GM18909 (cell line): ENCODE measurements around the gene UCN.

Experiments used
- ATAC-seq: cut with Tn5 transposase; IDR thresholded peaks from one replicate; pipeline ENCODE4 v1.9.1; 2021; ENCODE audit warnings: mild to moderate bottlenecking; ENCODE audit not compliant: unreplicated experiment, poor library complexity

UCN gene

GRCh38 chr2:27263287-27264252 is 44.7 kb downstream of the UCN start:
- ATAC-seq: no peak

DNA sequence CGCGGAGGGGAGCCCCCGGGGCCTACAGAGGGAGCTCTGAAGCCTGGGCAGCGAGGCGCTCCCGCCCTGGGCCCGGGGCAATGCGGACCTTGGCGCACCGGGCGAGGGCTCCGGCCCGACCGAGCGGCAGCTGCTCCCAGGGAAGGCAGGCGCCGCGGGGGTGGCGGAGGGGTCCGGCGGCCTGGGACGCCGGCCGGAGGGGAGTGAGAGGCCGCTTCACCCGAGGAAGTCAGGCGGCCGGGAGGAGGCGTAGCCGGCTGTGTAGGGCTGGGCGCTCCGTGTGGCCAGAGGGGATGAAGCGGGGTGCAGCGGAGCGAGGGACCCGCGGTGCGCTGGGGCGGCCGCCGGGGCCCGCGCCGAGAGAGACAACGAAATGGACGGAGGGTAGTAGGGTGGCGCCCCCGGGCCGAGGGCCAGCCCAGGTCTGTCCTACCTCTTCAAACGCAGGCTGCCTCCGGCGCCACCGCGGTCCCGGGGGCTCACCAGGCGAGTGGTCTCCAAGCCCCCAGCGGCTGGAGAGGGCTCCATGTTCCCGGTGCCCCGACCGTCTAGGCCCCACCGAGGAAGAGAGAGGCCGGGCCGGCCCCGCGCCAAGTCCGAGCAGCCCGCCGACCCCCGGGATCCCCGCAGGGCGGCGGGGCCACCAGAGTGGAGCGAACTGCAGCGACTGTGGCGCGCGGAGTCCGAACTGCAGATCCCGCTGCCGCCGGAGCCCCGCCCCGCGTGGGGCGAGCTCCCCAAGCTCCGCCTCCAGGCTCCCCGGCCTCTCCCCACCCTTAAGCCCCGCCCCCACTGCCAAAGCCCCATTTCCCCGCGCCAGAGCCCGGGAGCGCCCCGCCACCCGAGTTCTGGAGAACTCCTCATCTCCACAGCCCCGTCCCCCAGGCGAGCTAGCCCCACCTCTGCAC is 45.6 kb downstream of the UCN start, which contains the start of gene SLC30A3:
SLC30A3 (minus strand) TSS at position 669 of the 908 bp plus-strand sequence; CDS start at position 528, 141 bp downstream.
- ATAC-seq: no peak

DNA sequence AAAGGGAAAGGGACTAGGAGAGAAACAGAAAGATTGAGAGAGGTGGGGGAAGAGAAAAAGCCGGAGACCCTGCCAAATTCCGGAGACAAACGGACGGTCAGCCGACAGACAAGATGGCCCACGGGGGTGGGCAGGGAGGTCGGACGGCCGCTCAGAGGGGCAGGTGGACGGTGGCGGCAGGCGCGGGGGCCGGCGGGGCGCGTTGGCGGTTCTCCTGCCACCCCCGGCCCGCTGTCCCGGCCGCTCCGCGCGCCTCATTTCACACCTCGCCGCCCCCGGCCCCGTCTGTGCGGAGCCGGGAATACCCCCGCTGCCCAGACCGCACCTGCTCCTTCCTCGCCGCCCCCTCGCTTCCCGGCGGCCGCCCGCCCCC is 46.3 kb downstream of the UCN start:
- no peak for ATAC-seq

DNA sequence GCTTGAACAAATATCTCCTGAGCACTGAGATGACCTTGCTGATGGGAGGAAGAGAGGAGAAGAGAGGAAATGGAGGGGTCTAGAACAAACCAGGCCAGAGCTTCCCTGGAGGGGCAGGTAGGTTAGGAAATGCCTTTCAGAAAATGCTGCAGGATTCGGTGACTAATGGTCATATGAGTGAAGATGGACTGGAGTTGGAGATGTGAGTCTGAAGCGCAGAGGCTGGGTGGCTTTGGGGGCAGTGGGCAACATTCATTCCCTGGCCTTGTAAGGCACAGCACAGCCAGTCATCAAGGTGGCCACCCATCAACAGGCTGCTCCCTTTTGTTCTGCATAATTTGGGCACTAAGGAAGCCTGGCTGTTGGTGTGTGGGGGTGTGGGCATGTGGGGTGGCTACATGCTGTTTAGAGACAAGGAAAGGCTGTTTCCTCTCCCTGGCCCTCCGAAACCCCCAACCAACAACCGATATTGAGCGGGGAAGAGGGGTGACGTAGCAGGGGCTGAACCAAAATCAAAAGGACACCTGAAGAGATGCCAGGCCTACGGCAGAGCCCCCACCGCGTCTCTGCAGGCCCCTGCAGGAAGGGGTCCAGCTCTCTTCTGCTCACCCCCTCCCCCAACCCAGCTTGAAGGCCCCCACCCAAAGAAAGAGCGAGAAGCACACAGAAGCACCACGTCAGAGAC is 46.9 kb downstream of the UCN start:
- no peak for ATAC-seq

GRCh38 chr2:27258051-27258450 is 50.2 kb downstream of the UCN start:
- ATAC-seq: no peak
